GM18861 (cell line): ENCODE results near the gene PGLYRP2.
"Not testable (repeated sequence)": the region's sequence is repeated elsewhere in the genome, so short reads cannot be mapped to it uniquely, and the experiment has no call there.

ENCODE experiments used
- ATAC-seq: cut with Tn5 transposase; IDR thresholded peaks from one replicate; pipeline ENCODE4 v1.9.1; 2021; ENCODE audit not compliant: unreplicated experiment

Gene PGLYRP2, protein sequence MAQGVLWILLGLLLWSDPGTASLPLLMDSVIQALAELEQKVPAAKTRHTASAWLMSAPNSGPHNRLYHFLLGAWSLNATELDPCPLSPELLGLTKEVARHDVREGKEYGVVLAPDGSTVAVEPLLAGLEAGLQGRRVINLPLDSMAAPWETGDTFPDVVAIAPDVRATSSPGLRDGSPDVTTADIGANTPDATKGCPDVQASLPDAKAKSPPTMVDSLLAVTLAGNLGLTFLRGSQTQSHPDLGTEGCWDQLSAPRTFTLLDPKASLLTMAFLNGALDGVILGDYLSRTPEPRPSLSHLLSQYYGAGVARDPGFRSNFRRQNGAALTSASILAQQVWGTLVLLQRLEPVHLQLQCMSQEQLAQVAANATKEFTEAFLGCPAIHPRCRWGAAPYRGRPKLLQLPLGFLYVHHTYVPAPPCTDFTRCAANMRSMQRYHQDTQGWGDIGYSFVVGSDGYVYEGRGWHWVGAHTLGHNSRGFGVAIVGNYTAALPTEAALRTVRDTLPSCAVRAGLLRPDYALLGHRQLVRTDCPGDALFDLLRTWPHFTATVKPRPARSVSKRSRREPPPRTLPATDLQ

DNA sequence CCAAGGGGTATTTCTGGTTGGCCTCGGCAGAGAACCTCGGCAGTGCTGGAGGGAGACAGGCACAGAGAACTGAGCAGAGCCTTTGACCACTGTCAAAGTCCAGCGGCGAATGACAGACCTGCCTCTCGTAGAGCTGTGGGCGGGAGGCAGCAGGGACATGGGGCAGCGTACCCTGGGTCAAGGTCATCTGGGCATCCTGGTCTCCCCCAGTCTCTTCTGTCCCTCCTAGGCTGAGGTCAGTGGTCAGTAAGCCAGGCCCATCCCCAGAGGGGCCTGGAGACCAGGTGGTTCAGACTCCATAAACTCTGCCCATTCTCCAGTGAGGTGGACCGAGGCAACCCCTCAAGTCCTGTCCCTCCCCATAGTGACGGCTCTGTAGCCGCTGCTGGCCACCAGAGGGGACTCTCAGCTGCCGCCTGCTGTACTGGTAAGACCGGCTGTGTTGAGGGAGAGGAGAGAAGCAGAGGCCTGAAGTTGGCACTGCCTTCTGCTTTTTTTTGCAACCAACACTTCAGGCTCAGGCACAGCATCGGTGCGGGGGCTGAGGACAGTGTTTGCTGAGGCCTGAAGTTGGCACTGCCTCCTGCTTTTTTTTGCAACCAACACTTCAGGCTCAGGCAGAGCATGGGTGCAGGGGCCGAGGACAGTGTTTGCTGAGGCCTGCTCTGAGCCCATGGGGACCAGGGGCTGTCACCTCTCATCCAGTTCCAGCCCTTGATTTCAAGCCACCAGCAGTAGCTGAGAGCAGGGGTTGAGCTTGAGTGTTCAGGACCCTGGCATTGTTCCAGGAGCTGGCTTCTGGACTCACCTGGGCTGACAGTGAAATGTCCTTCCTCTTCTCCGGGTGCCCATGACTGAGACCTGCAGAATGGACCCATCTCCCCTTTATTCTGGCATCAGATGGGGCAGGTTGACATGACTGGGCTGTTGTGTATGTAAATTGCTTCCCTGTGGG lies at the start of gene PGLYRP2:
Gene PGLYRP2, minus strand, starts transcription at position 111 of the 955 bp plus-strand sequence. CDS start 130 bp downstream, outside the sequence.
- ATAC-seq, result no peak

DNA sequence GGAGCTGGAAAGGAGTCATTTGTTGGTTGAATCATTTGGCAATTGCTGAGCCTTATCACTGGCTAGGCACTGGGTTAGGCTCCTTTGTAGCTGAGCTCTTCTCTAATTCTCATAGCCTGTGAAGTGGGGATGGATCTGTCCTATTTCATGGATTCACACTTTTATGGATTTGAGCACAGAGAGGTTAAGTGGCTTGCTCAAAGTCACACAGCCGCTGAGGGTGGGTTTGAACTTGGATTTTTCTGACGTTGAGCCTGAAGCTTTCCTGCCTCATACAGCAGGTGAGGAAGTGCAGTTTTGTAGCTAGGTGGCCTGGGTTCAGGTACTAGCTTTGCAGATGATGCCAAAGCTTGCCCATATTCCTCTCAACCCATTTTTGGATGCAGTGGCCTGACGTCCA lies 48.4 kb upstream of the PGLYRP2 start:
- ATAC-seq, result no peak

DNA sequence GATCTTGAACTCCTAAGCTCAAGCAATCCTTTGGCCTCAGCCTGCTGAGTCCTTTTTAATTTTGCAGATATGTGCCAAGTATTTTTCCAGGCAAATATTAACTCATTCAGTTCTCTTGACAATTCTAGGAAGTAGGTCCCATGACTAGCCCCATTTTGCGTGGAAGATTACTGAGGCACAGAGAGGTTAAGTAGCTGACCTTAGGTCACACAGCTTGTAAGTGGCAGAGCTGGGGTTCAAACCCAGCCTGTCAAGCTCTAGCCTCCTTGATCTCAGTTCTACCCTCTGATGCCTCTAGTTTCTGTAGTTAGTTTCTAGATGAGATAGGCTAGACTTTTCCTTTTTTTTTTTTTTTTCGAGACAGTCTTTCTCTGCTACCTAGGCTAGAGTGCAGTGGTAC lies 47.1 kb upstream of the PGLYRP2 start:
- ATAC-seq, result no peak

DNA sequence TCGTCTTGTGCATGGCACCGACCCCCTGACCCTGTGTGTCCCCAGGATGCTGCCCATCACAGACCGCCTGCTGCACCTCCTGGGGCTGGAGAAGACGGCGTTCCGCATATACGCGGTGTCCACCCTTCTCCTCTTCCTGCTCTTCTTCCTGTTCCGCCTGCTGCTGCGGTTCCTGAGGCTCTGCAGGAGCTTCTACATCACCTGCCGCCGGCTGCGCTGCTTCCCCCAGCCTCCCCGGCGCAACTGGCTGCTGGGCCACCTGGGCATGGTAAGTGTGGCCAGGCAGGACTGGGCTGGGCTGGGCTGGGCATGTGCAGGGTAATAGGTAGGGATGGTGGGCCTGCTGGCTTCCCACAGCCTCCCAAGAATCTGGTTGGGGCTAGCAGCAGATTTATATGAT lies 46.0 kb upstream of the PGLYRP2 start:
- ATAC-seq, result no peak

DNA sequence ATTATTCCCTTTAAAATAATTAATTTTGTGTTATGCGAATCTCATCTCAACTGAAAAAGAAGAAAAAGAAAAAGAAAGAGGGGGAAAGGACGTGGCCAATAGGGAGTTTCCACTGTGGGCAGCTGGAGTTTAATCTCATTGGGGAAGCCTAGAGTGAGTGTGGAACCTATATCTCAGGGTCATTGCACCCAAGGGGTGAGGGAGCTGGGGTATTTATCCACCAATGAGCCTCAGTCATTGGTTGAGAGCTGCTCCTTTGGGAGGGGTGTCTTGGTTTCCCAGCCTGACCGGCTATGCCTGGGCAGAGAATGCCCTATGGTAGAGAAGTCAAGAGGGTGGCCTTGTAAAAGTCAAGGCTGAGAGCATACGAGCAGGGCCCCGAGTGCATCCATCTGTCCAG lies 45.5 kb upstream of the PGLYRP2 start:
- no peak for ATAC-seq

DNA sequence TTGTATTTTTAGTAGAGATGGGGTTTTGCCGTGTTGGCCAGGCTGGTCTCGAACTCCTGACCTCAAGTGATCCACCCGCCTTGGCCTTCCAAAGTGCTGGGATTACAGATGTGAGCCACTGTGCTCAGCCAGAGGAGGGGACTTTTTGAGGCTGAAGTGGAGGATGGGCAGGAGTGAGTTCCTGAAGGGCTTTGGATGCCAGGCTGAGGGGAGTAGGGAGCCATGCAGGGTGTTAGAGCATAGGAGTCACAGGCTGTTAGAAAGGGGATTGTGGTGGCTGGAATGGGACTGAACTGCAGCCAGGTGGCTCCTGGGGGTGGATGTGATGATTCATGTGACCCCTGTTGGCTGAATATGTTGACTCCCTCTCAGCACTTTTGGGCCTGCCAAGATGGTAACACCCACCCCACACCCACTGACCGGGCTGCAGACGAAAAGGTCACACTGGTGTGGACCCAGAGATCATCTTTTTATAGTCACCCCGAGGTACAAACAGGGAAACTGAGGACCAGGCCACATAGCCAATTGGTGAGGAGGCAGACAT lies 40.2 kb upstream of the PGLYRP2 start:
- ATAC-seq, result no peak

DNA sequence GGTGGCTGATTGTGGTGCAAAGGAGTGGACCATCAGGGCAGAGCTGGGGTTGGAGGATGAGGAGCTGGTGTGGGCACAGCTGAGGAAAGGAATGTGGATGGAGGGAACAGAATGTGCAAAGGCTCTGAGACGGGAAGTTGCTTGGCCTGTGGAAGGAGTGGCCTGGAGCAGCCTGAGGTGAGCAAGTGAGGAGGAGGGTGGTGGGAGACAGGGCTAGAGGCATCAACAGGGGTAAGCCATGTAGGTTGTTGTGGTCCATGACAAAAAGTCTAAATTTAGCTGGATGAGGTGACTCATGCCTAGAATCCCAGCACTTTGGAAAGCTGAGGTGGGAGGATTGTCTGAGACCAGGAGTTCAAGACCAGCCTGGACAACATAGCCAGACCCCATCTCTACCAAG lies 38.5 kb upstream of the PGLYRP2 start:
- no peak for ATAC-seq

DNA sequence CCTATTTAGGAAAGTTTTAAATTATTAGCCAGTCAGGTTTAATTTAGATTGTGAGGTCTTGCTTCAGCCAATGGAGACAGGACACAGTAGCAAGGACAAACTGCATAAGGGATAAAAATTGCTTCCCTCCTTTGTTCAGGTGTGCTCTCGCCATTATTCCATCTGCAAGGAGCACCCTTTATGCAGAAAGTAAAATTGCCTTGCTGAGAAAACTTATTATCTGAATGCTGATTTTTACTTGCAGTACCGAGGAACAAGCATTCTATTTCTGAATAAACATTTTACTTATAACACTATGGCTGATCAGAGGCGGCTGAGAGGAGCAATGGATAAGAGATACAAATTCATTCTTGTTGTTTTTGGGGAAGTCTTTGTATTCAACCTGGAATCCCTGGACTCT lies 37.1 kb upstream of the PGLYRP2 start:
- no peak for ATAC-seq

DNA sequence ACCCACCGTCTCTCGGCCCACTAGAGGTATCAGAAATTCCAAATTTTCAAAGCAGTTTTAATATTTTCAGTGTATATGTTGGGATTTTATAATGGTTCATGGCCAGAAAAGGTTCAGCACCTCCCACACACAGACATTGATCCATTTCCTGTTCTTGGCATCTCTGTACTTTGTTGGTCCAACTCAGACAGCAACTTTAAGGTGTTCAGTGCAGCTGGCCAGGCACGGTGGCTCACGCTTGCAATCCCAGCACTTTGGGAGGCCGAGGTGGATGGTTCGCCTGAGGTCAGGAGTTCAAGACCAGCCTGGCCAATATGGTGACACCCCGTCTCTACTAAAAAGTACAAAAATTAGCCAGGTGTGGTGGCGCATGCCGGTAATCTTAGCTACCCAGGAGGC lies 35.9 kb upstream of the PGLYRP2 start:
- ATAC-seq, result not testable (repeated sequence)

DNA sequence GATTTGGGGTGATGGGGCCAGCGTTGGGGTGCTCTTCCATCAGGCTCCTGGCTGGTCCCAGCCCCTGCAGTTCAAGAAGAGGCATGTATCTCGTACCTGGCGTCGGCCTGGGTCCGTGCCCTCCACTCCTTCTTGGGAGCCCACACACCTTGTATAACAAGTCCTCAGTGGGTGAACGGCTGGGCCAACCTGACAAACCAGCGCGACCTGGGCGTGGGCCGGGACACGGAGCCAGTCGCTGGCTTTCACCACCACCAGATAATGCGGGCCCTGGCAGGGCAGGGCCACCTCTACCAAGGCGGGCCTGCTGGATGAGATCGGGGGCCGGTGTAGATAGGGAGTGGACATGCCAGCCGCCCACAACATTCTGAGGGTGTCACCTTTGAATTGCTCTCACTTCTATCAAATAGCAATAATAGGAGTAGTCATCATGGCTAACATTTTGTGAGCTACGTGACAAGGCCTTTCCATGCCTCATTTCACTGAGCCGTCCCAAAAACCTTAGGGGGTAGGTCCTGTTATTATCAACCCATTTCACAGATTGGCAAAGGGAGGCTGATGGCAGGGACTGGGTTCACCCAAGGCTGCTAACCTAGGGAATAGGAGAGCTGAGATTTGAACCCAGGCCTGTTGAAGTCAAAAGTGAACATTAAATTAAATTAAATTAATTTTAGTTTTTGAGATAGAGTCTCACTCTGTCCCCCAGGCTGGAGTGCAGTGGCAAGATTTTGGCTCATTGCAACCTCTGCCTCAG lies 32.5 kb upstream of the PGLYRP2 start:
- no peak for ATAC-seq

DNA sequence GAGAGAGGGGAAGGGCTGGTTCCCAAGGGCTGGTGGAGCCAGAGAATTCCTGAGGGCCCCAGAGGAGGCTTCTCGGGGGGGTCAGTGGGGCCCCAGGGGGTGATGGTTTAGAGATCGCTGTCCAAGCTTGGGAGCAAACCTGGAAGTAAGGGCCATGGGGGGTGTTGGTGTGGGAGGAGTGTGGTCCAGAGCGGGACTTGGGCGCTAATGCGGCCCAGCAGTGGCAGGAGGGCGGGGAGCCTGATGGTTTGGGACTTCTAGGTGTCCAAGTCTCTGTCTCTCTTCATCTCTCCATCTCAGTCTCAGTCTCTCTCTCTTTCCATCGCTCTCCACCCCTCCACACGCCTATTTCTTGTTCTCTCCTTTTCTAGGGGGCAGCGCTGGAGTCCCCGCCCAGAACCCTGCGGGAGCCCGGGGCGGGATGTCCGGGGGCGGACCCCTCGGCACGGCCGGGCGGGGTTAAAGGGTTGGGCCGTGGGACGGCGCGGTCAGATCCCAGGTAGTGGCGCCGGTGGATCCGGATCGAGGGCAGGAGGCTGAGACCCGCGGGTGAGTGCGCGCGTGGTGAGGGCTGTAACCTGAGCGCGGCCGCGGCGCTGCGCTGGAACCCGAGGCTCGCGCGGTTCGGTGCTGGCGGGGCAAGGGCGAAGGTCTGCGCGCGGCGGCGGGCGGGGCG lies 28.9 kb upstream of the PGLYRP2 start, which contains the start of gene CYP4F22:
Gene CYP4F22, plus strand, starts transcription at position 491 of the 676 bp plus-strand sequence. CDS start 16,812 bp downstream, outside the sequence.
- no peak for ATAC-seq

DNA sequence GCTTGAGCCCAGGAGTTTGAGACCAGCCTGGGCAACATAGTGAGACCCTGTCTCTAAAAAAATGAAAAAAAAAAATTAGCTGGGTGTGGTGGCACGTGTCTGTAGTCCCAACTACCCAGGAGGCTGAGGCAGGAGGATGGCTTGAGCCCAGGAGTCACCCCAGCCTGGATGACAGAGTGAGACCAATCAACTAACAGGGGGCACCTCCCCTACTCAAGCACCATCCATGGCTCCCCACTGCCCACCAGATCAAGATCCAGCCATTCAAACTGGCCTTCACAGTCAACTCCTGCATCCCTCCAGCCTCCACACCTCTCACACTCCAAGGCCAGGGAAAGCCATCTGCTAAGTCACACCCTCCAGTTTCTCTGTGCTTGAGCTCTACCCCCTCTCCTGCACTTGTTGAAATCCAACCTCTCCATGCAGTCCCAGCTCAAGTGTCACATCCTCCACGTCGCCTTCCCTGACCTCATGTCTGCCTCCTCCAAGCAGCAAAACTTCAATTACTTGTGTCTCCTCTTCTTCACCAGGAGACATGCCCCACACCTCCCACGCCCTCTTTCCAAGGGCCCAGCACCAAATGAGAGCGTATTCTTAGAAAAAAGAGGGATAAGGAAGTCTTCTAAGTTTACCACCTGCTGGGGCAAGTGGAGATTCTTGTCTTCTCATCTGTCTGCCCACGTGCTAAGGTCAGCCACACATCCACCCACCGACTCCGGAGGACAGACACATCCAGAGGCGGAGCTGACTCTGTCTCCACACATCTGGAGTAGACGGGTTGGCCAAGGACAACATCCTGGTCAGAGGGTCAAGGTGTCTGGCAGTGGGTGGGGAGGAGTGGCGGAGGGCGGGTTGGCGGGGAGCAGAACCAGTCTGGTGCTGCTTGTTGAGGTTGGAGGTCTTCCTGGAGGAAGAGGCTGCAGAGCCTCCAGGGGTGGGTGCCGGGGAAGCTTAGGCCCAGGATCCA lies 28.1 kb upstream of the PGLYRP2 start:
- no peak for ATAC-seq

DNA sequence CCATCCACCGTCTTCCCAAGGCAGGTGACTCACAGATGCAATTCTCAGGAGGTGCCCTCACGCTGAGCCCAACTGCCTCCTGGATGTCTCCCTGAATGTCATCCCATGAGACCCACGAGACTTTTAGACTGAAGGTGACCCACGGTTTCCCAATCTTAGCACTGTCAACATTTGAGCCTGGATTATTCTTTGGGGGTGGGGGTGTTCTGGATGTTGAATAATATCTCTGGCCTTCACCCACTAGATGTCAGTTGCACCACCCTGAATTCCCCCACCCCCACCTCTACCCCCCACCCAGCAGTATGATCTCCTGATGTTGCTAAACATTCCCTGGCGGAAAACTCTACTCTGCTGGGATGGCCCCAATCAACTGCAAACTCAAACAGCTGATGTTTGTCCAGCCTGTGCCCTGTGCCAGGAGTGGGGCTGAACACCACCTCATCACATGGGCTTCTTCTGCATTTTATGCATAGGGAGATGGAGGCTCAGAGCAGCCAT lies 26.8 kb upstream of the PGLYRP2 start:
- ATAC-seq, result no peak

DNA sequence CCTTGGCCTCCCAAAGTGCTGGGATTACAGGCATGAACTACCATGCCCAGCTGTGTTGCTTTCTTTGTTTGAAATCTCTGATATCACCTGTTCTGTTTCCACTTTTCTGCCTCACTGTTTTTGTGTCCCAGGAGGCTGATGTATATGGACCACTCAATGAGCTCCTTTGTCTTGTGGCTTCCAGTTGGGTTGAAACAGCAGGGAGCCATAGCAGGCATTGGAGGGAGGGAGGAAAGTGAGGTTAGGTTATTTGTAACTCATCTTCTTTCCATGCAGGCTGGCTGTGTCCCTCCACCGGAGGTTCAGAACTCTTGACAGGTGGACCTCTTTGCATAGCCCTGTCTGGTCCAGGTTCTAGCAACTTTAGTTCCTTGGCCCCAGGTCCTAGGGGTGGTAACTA lies 23.0 kb upstream of the PGLYRP2 start:
- no peak for ATAC-seq

DNA sequence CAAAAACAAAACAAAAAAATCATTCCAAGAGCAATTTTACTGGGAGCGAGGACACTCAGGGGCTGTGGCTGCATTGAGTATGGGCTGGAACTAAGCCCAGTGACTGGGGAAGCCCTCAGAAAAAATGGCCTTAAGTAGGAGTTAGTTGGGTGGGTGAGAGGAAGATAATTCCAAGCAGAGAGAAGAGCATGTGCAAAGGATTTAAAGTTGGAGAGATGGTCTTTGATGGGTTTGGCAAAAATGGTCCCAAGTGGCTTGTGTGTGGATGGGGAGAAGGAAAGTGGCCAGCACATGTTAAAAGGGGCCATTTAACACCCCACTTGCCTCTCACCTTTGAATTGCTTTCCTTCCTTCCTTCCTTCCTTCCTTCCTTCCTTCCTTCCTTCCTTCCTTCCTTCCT lies 22.3 kb upstream of the PGLYRP2 start:
- ATAC-seq, result no peak

DNA sequence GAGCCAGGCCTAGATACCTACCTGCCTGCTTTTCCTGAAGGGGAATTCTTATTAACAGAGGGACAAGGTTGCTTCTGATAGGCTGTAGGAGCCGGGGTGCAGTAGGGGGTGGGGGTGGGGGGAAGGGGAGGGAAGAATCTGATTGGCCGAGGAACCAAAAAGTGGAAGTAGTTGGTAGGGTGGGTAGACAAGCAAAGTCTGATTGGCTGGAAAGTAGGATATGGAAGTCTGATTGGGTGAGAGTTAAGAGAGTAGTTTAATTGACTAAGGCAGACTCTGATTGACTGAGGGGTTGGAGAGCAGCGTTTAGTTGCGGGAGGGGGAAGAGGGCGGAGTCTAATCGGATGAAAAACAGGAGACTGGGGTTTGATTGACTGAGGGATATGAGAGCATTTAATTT lies 19.6 kb upstream of the PGLYRP2 start:
- ATAC-seq, result no peak

DNA sequence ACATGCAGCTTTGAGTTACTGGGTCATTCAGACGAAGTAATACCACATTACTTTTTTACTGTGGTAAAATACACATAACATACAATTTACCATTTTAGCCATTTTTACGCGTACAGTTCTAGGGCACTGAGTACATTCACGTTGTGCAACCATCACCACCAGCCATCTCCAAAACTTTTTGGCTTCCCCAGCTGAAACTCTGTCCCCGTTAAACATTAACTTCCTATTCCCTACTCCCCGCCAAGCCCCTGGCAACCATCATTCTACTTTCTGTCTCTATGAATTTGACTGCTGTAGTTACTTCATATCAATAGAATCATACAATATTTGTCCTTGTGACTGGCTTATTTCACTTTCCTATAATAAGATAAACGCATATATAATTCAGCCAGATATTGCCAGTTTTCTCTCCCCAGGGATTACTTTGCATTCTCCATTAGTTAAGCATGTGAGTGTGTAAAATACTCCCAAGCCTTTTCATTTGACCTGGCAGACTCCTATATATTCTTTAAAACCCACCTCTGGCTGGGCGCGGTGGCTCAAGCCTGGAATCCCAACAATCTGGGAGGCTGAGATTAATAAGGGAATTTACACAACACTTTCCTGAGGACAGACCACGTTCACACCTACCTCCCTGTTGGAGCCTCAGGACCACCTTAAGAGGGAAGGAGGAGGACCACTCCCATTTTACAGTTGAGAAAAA lies 19.0 kb upstream of the PGLYRP2 start:
- no peak for ATAC-seq

DNA sequence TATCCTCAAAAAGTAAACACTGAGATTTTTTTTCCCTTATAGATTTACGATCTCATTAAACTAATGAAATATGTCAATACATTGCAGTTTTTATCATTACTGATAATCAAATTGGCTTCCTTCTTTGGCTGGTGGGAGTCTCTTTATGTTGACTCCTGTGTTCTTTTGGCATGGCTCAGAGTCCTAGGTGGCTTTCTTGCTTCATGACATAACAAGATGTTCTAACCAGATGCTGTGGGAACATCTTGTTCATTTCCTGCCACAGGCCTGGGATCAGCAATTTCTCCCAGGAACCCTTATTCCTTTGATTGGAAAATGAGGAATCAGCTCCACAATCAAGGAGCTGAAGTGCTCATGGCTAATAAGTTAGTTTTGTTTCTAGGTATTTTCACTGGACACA lies 15.8 kb upstream of the PGLYRP2 start:
- no peak for ATAC-seq
